Smooth muscle cell of the brain vasculature (primary cell): Measurements from ENCODE around the gene SUSD4.

Experiments used
- DNase-seq: peaks from one replicate; pipeline ENCODE4 v3.0.0-alpha.2; 2012; ENCODE audit warnings: low read depth, low spot score

The SUSD4 gene

GRCh38 chr1:223330466-223330865 is 33.5 kb downstream of the SUSD4 start:
- no peak for DNase-seq

DNA sequence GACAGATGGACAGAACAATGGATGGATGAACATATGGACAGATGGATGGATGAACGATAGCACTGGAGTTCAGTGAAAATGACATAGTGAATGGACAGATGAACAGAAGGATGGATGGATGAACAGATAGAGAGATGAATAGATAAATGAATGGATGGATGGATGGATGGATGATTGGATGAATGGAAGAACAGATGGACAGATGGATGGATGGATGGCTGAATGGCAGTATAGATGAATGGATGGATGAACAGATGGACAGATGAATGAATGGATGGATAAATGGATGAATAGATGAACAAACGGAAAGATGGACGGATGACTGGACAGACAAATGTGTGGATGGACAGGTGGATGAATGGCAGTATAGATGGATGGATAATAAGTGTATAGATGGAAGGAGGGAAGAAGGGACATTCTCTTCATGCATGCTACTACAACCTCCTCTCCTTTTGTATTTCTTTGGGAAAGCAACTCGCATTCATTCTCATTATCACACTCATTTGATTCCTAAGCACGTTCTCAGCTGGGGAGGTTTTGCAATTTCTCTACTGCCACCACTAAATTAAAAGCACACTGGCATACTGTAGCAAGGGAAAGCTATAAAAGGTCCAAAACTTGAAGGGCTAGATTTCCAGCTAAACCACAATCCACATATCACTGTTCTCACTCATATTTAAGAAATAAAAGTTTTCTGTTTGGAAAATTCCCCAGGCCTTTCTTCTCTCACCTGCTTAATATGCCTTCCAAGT is 34.1 kb downstream of the SUSD4 start:
- no peak for DNase-seq

- no peak for DNase-seq
Observed at GRCh38 chr1:223329252-223329651, 34.7 kb downstream of the SUSD4 start.

GRCh38 chr1:223328566-223328965 is 35.4 kb downstream of the SUSD4 start:
- no peak for DNase-seq

GRCh38 chr1:223326776-223327175 is 37.2 kb downstream of the SUSD4 start:
- DNase-seq, result no peak

DNA sequence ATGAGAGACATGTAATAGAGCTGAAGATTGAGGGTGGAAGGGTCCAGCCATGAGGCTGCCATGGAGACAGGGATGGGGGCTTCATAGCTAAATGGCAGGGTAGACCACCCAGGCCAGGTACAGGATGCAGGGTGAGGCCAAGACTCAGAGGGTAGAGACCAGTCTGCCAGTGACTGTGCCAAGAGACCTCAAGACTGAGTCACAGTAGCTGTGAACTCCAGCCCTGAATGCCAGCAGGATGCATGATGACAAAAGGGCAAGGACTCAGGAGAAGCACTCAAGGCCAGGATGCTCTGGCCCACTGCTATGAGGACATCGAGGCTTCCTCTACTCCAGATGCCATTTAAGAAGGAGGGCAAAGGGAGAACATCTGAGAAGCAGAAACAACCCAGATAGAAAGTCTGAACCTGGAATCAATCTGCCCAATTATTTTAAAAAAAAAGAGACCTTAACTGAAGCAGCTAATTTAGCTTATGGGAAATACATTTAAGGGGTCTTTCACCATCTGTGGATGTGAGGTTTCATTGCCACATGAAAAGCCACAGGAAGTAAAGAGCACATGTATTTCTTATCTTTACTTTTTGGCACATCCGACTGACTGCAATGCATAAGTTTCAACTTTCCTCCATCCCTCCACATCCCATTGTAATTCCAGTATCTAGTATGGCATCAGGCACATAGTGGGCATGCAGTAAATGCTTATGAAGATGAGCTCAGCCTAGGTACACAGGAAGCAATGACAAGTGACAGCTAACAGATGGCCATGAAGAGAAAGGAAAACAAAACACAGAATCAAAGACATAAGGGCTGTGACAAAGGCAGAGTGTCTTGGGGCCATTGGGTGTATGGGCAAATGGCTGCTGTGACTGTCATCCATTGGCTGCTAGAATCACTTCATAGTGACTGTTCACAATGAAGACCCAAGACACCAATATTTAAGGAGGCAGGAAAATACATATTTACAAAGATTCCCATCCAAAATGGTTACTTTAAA is 40.2 kb downstream of the SUSD4 start:
- DNase-seq, result no peak

DNA sequence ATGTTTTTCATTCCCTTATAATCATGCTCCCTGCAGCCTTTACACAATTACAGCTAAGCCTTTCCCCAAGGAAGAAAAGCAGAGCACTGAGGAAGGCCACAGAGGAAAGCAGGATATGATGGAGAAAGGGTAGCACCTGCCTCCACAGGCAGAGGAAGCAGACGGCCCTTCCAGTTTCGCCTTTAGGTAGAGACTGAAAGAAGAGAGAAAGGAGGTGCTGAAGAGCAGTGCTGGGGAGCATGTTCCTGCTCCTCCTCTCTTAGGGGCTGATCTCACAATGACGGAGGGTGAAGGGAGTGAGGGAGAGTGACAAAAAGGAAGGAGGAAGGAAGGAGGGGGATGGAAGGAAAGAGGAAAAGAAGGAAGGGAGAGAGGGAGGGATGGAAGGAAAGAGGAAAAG is 41.1 kb downstream of the SUSD4 start:
- no peak for DNase-seq

- DNase-seq, result no peak
Observed at GRCh38 chr1:223320959-223321358, 43.0 kb downstream of the SUSD4 start.

- no peak for DNase-seq
Observed at GRCh38 chr1:223319905-223320580, 43.9 kb downstream of the SUSD4 start.

GRCh38 chr1:223319398-223319797 is 44.6 kb downstream of the SUSD4 start:
- DNase-seq, result no peak

GRCh38 chr1:223316082-223316481 is 47.9 kb downstream of the SUSD4 start:
- DNase-seq, result no peak

DNA sequence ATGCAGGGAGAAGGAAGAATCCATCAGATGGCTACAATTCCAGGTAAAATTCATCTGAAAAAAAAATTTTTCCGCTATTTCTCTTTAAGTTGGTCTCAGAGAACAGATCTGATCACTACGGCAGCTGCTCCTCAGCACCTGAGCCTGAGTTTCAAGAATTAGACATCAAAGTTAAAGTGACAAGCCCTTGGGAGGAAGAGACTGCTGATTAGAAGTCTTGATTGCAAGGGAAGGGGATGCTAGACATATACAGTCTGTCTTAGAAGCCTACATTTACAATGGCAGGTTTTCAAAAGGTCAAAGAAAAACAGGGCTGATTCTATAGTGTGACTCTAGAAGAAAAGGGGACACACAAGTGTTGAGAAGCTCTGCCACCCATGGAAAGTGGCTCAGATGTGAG is 48.3 kb downstream of the SUSD4 start:
- DNase-seq, result no peak

DNA sequence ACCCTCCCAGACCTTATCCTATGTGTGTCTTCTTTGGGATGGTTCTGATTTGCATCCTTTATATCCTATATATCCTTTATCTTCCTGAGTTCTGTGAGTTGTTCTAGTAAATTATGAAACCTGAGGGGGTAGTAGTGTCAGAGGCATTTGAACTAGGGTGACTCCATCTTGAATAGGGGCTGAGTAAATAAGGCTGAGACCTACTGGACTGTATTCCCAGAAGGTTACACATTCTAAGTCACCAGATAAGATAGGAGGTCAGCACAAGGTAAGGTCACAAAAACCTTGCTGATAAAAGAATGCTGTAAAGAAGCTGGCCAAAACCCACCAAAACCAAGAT is 50.6 kb downstream of the SUSD4 start:
- DNase-seq, result no peak

DNA sequence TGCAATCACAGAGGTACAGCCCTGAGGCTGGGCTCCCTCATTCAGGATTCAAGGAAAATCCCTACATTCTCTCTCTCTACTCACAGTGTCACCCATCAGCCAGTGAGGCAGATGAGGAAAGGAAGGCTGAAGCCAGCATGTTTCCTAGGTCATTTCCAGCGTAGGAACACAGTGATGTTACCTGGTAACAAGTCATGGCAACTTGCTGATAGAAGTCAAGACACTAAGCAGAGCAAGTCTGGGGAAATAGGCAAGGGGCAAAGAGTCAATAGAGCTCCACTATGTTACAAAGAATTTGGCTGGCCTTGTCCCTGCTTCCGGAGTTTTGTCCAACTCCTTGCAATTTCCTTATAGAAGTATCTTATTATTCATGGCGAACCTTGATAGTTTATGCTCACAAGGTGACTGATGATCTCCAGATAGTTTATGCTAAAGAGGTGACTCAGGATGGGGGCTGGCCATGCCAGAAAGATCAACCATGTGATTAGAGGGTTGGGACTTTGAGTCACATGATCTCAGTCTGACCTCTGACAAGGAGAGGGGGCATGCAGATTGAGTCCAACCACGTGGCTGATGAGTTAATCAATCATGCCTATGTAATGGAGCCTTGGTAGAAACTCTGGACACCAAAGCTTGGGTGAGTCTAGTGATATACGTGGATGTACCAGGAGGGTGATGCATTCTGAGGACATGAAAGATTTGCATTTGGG is 51.1 kb downstream of the SUSD4 start:
- DNase-seq, result no peak

DNA sequence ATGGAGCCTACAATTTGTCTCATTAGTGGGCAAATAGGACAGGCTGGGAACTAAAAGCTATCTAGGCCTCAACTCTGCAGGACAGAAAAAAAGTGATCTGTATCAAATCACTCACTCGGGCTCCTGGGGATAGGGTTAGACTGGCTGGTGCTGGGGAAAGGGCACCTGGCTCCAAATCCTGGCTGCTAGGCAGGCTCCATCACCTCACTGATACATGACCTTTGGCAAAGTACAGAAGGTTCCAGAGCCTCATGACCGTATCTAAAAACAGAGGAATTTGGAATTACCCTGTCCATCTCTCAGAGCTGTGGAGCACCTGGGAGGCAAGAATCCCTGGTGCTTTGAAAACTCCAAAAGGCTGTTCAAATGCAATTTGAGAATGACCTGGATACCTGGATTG is 51.7 kb downstream of the SUSD4 start:
- DNase-seq, result no peak

GRCh38 chr1:223311826-223312225 is 52.1 kb downstream of the SUSD4 start:
- no peak for DNase-seq

- no peak for DNase-seq
Observed at GRCh38 chr1:223308136-223308535, 55.8 kb downstream of the SUSD4 start.

DNA sequence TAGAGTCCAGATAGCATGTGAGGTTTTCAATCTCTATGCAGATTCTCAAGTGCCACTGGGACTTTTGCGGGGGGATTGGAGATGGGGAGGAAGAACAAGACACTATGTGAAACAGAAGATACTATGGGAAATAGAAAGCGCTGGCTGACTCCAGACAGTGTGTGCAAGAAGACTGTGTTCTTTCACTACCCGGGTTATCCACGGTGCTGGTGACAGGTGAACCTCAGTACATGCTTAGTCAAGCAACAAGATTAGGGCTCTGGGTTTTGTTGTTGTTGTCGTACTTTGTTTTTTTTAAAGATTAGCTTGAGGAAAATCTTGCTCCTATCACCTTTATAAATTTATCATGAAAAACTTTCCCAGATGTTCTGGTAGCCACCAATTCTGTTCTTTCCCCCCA is 56.4 kb downstream of the SUSD4 start:
- no peak for DNase-seq

- DNase-seq, result no peak
Observed at GRCh38 chr1:223304931-223305330, 59.0 kb downstream of the SUSD4 start.

- DNase-seq, result no peak
Observed at GRCh38 chr1:223301371-223301770, 62.6 kb downstream of the SUSD4 start.

DNA sequence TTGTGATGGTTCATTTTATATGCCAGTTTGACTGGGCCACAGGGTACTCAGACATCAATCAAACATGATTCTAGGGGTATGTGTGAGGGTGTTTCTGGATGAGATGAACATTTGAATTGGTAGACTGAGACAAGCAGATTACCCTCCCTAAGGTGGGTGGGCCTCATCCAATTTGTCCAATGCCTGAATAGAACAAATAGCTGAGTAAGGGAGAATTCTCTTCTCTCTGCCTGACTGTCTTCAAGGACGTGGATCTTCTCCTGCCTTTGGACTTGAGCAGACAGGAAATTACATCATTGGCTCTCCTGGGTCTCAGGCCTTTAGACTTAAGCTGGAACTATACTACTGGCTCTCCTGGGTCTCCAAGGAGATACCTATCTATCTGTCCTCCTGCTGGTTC is 64.4 kb downstream of the SUSD4 start:
- DNase-seq, result no peak

- DNase-seq, result no peak
Observed at GRCh38 chr1:223298701-223299100, 65.3 kb downstream of the SUSD4 start.
